Neural progenitor cell (in vitro differentiated cells): Measurements from ENCODE around the gene EGLN1. TPM values are rescaled to one million over a fixed set of nuclear protein-coding genes. Genes with fewer than 3 reads are reported as not detected.
"Not testable (repeated sequence)": the region's sequence is repeated elsewhere in the genome, so short reads cannot be mapped to it uniquely, and the experiment has no call there.

Source experiments
- DNase-seq: peaks from one replicate; pipeline ENCODE4 v3.0.0-alpha.2; 2016; ENCODE audit warnings: low spot score
- H2AFZ ChIP-seq: fragments of 200-600 bp; sonication (generic); replicated peaks from 2 replicates; pipeline ENCODE4 v1.6.1; 2016; ENCODE audit warnings: antibody characterized with exemption
- H3F3A ChIP-seq: fragments of 200-600 bp; sonication (generic); 2 replicates; pipeline ENCODE4 v1.6.1; 2016; ENCODE audit warnings: antibody characterized with exemption, low read depth
- H3K27ac ChIP-seq: fragments of 200-600 bp; sonication (generic); 2 replicates; pipeline ENCODE4 v1.5.1; 2016; ENCODE audit warnings: mild to moderate bottlenecking
- H3K27me3 ChIP-seq: fragments of 200-600 bp; sonication (generic); 2 replicates; pipeline ENCODE4 v1.6.1; 2016; ENCODE audit warnings: mild to moderate bottlenecking, moderate library complexity
- H3K36me3 ChIP-seq: fragments of 200-600 bp; sonication (generic); 2 replicates; pipeline ENCODE4 v1.5.1; 2016
- H3K4me1 ChIP-seq: fragments of 200-600 bp; sonication (generic); 2 replicates; pipeline ENCODE4 v1.6.1; 2016; ENCODE audit warnings: mixed run types
- H3K4me2 ChIP-seq: fragments of 200-600 bp; sonication (generic); 2 replicates; pipeline ENCODE4 v1.6.1; 2016
- H3K4me3 ChIP-seq: fragments of 200-600 bp; sonication (generic); 2 replicates; pipeline ENCODE4 v1.5.1; 2016
- H3K79me2 ChIP-seq: fragments of 200-600 bp; sonication (generic); 2 replicates; pipeline ENCODE4 v1.6.1; 2016; ENCODE audit warnings: low read depth
- H3K9ac ChIP-seq: fragments of 200-600 bp; sonication (generic); 2 replicates; pipeline ENCODE4 v1.6.1; 2016
- H3K9me3 ChIP-seq: fragments of 200-600 bp; sonication (generic); 2 replicates; pipeline ENCODE4 v1.5.1; 2016; ENCODE audit warnings: low read depth
- H4K20me1 ChIP-seq: fragments of 200-600 bp; sonication (generic); 2 replicates; pipeline ENCODE4 v1.6.1; 2016; ENCODE audit warnings: low read depth
- H3K27ac Mint-ChIP-seq: 3 replicates; pipeline ENCODE4 v1.8.0; 2021; ENCODE audit warnings: mixed read lengths
- H3K27me3 Mint-ChIP-seq: 2 replicates; pipeline ENCODE4 v1.8.0; 2022; ENCODE audit warnings: low read depth, mild to moderate bottlenecking, inconsistent platforms, moderate library complexity, mixed read lengths; ENCODE audit not compliant: insufficient read depth
- H3K36me3 Mint-ChIP-seq: 3 replicates; pipeline ENCODE4 v1.8.0; 2021; ENCODE audit warnings: mixed read lengths
- H3K4me1 Mint-ChIP-seq: 3 replicates; pipeline ENCODE4 v1.8.0; 2021; ENCODE audit warnings: mixed read lengths
- H3K4me3 Mint-ChIP-seq: 3 replicates; pipeline ENCODE4 v1.8.0; 2021; ENCODE audit warnings: mild to moderate bottlenecking, moderate library complexity, mixed read lengths
- H3K9me3 Mint-ChIP-seq: 3 replicates; pipeline ENCODE4 v1.8.0; 2020; ENCODE audit warnings: mixed read lengths
- CTCF ChIP-seq: fragments of 200-600 bp; sonication (generic); IDR thresholded peaks from 2 replicates; pipeline ENCODE4 v1.5.1; 2017; ENCODE audit warnings: antibody characterized with exemption, mild to moderate bottlenecking
- EZH2 ChIP-seq: fragments of 200-600 bp; sonication (generic); IDR thresholded peaks from 2 replicates; pipeline ENCODE4 v1.6.1; 2017; ENCODE audit warnings: antibody characterized with exemption, mild to moderate bottlenecking, moderate library complexity
- EZH2phosphoT487 ChIP-seq: fragments of 200-600 bp; sonication (generic); IDR thresholded peaks from 2 replicates; pipeline ENCODE4 v1.6.1; 2017; ENCODE audit warnings: antibody characterized with exemption
- total RNA-seq: library from RNA; depleted of rRNA; stranded (reverse); fragments of >200 nt; gene quantifications from 2 replicates; pipeline ENCODE4 v1.2.3, GENCODE V29; 2015; ENCODE audit warnings: low replicate concordance

EGLN1 gene
- total RNA-seq, result 24.3 and 30.3 TPM in 2 replicates

DNA sequence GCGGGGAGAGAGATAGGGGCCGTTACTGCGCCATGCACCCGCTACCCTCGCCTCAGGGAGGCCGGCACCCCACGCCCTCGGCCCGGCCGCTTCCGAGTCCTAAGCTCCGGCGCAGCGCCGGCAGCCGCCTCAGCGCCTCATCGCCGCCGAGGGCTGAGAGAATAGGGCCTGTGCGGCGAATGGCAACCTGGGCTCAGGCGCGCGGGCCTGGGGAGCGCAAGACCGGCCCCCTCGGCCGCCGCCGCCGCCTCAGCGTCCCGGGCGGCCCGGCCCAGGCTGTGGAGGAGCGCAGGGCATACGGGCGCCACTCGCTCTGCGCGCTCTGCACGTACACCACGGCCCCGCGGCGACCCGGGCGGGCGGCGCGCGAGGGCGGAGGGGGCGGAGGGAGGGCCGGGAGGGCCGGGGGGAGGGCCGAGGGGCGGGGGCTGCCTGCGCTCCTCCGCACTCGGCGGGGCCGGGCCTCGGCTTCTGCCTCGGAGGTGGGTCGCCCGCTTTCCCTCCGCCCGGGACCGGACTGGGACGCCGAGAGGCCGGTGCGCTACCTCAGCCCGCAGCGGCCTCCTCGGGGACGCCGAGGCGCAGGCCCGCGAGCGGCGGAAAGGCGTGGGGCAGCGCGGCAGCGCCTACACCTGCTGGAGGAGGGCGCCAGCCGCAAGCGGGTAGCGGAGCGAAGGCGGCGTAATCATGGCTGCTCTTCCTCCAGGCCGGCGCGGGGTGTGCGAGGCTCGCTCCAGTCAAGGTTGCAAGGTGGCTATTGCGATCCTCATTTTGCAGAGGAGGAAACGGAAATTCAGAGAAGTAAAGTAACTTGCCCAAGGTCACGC, at the start of gene EGLN1:
TSS of gene EGLN1 (minus strand) at position 317 of the 827 bp plus-strand sequence. CDS start 399 bp downstream, outside the sequence.
- Histone ChIP-seq H3K27me3 (peaks cover 75% of the 10 kb centered on the region), H3K36me3 (no peaks in the 10 kb centered on the region), H3K4me3 (peak within 1 kb of the TSS; percentile 88), H3K4me2 (peak within 1 kb of the TSS; percentile 83), H3K79me2 (peaks cover 38% of the 10 kb centered on the region), H3K27ac (peak within 1 kb of the TSS; percentile 82), H3K4me1 (peaks cover 24% of the 10 kb centered on the region), H2AFZ (peak within 1 kb of the TSS; percentile 90), H4K20me1 (peaks cover 40% of the 10 kb centered on the region), H3F3A (peaks cover 31% of the 10 kb centered on the region), H3K9me3 (no peaks in the 10 kb centered on the region), H3K9ac (peak within 1 kb of the TSS; percentile 14)
- DNase-seq, result peak; percentile 93
- H3K27ac Mint-ChIP-seq, result peak within 1 kb of the TSS; percentile 98
- H3K4me3 Mint-ChIP-seq, result peak within 1 kb of the TSS; percentile 96
- H3K36me3 Mint-ChIP-seq, result peaks cover 2% of the 10 kb centered on the region
- no peaks in the 10 kb centered on the region for H3K9me3 Mint-ChIP-seq
- TF ChIP-seq EZH2, result peak; percentile 25
- no peak for TF ChIP-seq EZH2phosphoT487
- peak; percentile 49 for TF ChIP-seq CTCF
- peaks cover 2% of the 10 kb centered on the region for H3K27me3 Mint-ChIP-seq
- H3K4me1 Mint-ChIP-seq, result peaks cover 29% of the 10 kb centered on the region

DNA sequence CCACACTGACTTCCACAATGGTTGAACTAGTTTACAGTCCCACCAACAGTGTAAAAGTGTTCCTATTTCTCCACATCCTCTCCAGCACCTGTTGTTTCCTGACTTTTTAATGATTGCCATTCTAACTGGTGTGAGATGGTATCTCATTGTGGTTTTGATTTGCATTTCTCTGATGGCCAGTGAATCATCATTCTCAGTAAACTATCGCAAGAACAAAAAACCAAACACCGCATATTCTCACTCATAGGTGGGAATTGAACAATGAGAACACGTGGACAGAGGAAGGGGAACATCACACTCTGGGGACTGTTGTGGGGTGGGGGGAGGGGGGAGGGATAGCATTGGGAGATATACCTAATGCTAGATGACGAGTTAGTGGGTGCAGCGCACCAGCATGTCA, 49.4 kb upstream of the EGLN1 start:
- not testable (repeated sequence) for H3K79me2 ChIP-seq, H3K27ac ChIP-seq, H3K9ac ChIP-seq, H3K27ac Mint-ChIP-seq, H3K4me3 Mint-ChIP-seq, H3K36me3 Mint-ChIP-seq, H3K4me3 ChIP-seq, H3K4me1 ChIP-seq, H3K9me3 ChIP-seq, H3F3A ChIP-seq, H4K20me1 ChIP-seq, H3K27me3 Mint-ChIP-seq, H2AFZ ChIP-seq, H3K9me3 Mint-ChIP-seq, H3K27me3 ChIP-seq, DNase-seq, H3K4me2 ChIP-seq, H3K4me1 Mint-ChIP-seq, H3K36me3 ChIP-seq

DNA sequence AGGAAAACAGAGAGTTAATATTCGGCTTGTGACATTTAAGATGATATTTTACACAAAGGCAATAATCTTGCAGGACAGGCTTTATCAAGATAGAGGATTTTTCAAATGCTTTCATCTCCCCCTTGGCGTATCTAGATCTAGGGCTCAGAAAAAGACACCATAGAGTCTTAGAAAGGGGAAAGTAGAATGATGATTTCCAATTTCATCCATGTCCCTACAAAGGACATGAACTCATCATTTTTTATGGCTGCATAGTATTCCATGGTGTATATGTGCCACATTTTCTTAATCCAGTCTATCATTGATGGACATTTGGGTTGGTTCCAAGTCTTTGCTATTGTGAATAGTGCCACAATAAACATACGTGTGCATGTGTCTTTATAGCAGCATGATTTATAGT, 48.9 kb upstream of the EGLN1 start:
- H3K79me2 ChIP-seq, H3K27ac Mint-ChIP-seq: not testable (repeated sequence)

DNA sequence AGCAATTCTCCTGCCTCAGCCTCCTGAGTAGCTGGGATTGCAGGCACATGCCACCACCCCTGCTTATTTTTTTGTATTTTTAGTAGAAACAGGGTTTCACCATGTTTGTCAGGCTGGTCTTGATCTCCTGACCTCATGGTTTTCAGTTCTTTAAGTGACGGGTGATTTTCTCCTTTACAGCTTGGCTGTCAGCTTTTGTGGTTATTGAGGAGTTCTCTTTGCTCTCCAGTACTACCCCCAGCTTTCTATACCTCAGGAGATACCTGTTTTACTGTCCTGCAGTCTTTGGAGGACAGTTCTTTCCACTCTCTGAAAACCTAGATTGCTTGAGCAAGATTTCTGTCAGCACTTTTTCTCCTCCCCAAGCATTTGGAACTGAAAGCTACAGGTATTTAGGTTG, 45.9 kb upstream of the EGLN1 start:
- H3F3A ChIP-seq, result no peaks in the 10 kb centered on the region
- no peaks in the 10 kb centered on the region for H3K9me3 ChIP-seq
- H3K79me2 ChIP-seq, result no peaks in the 10 kb centered on the region
- Mint-ChIP-seq H3K27me3 (peaks cover 2% of the 10 kb centered on the region), H3K9me3 (peaks cover 2% of the 10 kb centered on the region), H3K4me3 (no peak overlapping the region), H3K4me1 (no peaks in the 10 kb centered on the region), H3K36me3 (no peaks in the 10 kb centered on the region), H3K27ac (no peak overlapping the region)
- no peaks in the 10 kb centered on the region for H3K36me3 ChIP-seq
- H3K27ac ChIP-seq, result no peak overlapping the region
- no peaks in the 10 kb centered on the region for H3K27me3 ChIP-seq
- TF ChIP-seq EZH2phosphoT487 (no peak), CTCF (no peak), EZH2 (no peak)
- H3K4me2 ChIP-seq, result no peak overlapping the region
- no peaks in the 10 kb centered on the region for H3K4me1 ChIP-seq
- H3K9ac ChIP-seq, result no peak overlapping the region
- H3K4me3 ChIP-seq, result no peak overlapping the region
- no peak for DNase-seq
- H4K20me1 ChIP-seq, result no peaks in the 10 kb centered on the region
- H2AFZ ChIP-seq, result no peak overlapping the region

More for the DNA sequence above, 48.9 kb upstream of the EGLN1 start:
- H3K4me3 Mint-ChIP-seq, H3K27me3 ChIP-seq, H3K4me1 ChIP-seq, H2AFZ ChIP-seq, H3K4me1 Mint-ChIP-seq, H3K9me3 Mint-ChIP-seq, H3F3A ChIP-seq, H3K36me3 Mint-ChIP-seq, H3K9ac ChIP-seq, H4K20me1 ChIP-seq, H3K9me3 ChIP-seq, H3K4me3 ChIP-seq, H3K27me3 Mint-ChIP-seq, H3K36me3 ChIP-seq, H3K4me2 ChIP-seq, DNase-seq, H3K27ac ChIP-seq: not testable (repeated sequence)
